GM12878 (cell line): ENCODE measurements around the gene MRTFA. TPM values are rescaled to one million over a fixed set of nuclear protein-coding genes. Genes with fewer than 3 reads are reported as not detected.

ENCODE experiments used
- ATAC-seq: fragments of 200-7000 bp; cut with Tn5 transposase; 3 replicates; pipeline ENCODE4 v1.9.1; 2020; ENCODE audit warnings: mild to moderate bottlenecking, moderate library complexity
- BruUV-seq: library from RNA; stranded (reverse); fragments of 400-500 nt; replicated peaks from 2 replicates; lab custom pipeline; 2021; lab: Mats Ljungman, UMichigan
- CTCF ChIA-PET: fragments of 300-600 bp; sonication (Branson Sonifier 250); formaldehyde crosslinking; extraction: SDS; loops from one replicate; lab custom pipeline; 2021; ENCODE audit warnings: inconsistent platforms; lab: Yijun Ruan, JAX
- POLR2A ChIA-PET: fragments of 350-600 bp; formaldehyde crosslinking; extraction: SDS; loops from one replicate; lab custom pipeline; 2021; ENCODE audit warnings: inconsistent platforms; lab: Charles Lee
- RAD21 ChIA-PET: fragments of 300-600 bp; sonication (Branson Sonifier 250); formaldehyde crosslinking; loops from one replicate; lab custom pipeline; 2023; ENCODE audit warnings: antibody characterized with exemption; ENCODE audit not compliant: unreplicated experiment; lab: Charles Lee
- SMC1A ChIA-PET: fragments of 300-600 bp; sonication (Branson Sonifier 250); formaldehyde crosslinking; loops from one replicate; lab custom pipeline; 2023; ENCODE audit not compliant: unreplicated experiment, uncharacterized antibody; lab: Charles Lee
- DNase-seq: peaks from one replicate; pipeline ENCODE4 v3.0.0-alpha.2; 2011; ENCODE audit warnings: low read depth, low spot score
- FAIRE-seq: peaks from 3 replicates; lab custom pipeline; 2011; peaks lifted over from hg19 to GRCh38; lab: Jason Lieb, UNC
- H2AFZ ChIP-seq: 2 replicates; pipeline ENCODE4 v1.6.0; 2011; ENCODE audit warnings: low read depth, low read length, control low read depth; ENCODE audit not compliant: control insufficient read depth
- H3K27ac ChIP-seq: 2 replicates; pipeline ENCODE4 v1.5.1; 2011; ENCODE audit warnings: control low read depth; ENCODE audit not compliant: control insufficient read depth, insufficient read depth
- H3K27me3 ChIP-seq, 2 experiments: replicated peaks in 1 of 2; 2 replicates each; pipeline versions ENCODE4 v1.6.0 to v1.6.1; 2011; ENCODE audit warnings: low read length in 1 of 2; ENCODE audit not compliant: control insufficient read depth in 2 of 2, insufficient read depth in 2 of 2
- H3K36me3 ChIP-seq, 2 experiments: 2 replicates each; pipeline ENCODE4 v1.5.1; 2011; ENCODE audit warnings: low read length in 1 of 2; ENCODE audit not compliant: control insufficient read depth in 2 of 2, insufficient read depth in 2 of 2
- H3K4me1 ChIP-seq: 2 replicates; pipeline ENCODE4 v1.6.1; 2011; ENCODE audit warnings: mild to moderate bottlenecking, low read length, moderate library complexity, mixed read lengths; ENCODE audit not compliant: control insufficient read depth, insufficient read depth
- H3K4me2 ChIP-seq: 2 replicates; pipeline ENCODE4 v1.6.0; 2011; ENCODE audit warnings: control low read depth; ENCODE audit not compliant: control insufficient read depth, insufficient read depth
- H3K4me3 ChIP-seq: fragments of 200-600 bp; sonication (generic); 2 replicates; pipeline ENCODE4 v1.5.1; 2016
- H3K79me2 ChIP-seq: 2 replicates; pipeline ENCODE4 v1.6.0; 2011; ENCODE audit warnings: low read length; ENCODE audit not compliant: control insufficient read depth, insufficient read depth
- H3K9ac ChIP-seq: 2 replicates; pipeline ENCODE4 v1.8.0; 2011; ENCODE audit warnings: low read length, control low read depth, mixed read lengths; ENCODE audit not compliant: control insufficient read depth, insufficient read depth
- H3K9me3 ChIP-seq: replicated peaks from 3 replicates; pipeline ENCODE4 v1.5.1; 2011; ENCODE audit warnings: mild to moderate bottlenecking, low read length; ENCODE audit not compliant: control insufficient read depth, insufficient read depth
- H4K20me1 ChIP-seq: 2 replicates; pipeline ENCODE4 v1.6.0; 2011; ENCODE audit not compliant: control insufficient read depth, insufficient read depth
- CBFB ChIP-seq: IDR thresholded peaks from 2 replicates; pipeline ENCODE4 v1.6.1; 2016; ENCODE audit warnings: antibody characterized with exemption, low read depth
- IKZF1 ChIP-seq: fragments of 450-650 bp; conservative IDR thresholded peaks from 2 replicates; pipeline ENCODE4 v1.6.1; 2017; ENCODE audit warnings: antibody characterized with exemption, mild to moderate bottlenecking
- MEF2B ChIP-seq: fragments of 450-650 bp; IDR thresholded peaks from 2 replicates; pipeline ENCODE4 v1.6.1; 2018; ENCODE audit warnings: mild to moderate bottlenecking, moderate library complexity; ENCODE audit not compliant: partially characterized antibody, poor library complexity, severe bottlenecking
- PBX3 ChIP-seq: IDR thresholded peaks from 2 replicates; pipeline ENCODE4 v1.6.1; 2011; ENCODE audit warnings: mild to moderate bottlenecking, low read depth, low read length, moderate library complexity; ENCODE audit not compliant: insufficient replicate concordance
- RBBP5 ChIP-seq: fragments of 200-600 bp; sonication (generic); conservative IDR thresholded peaks from 2 replicates; pipeline ENCODE4 v1.6.1; 2016
- SP1 ChIP-seq: IDR thresholded peaks from one replicate; pipeline ENCODE4 v1.6.1; 2011; ENCODE audit warnings: low read depth, low read length
- USF1 ChIP-seq: IDR thresholded peaks from 2 replicates; pipeline ENCODE4 v1.6.1; 2011; ENCODE audit warnings: borderline replicate concordance, low read depth, mild to moderate bottlenecking, moderate library complexity, mixed read lengths, low read length; ENCODE audit not compliant: insufficient read depth; ENCODE audit errors: extremely low read length
- ZNF207 ChIP-seq: fragments of 450-650 bp; IDR thresholded peaks from 2 replicates; pipeline ENCODE4 v1.6.1; 2014; ENCODE audit warnings: antibody characterized with exemption, mild to moderate bottlenecking, borderline replicate concordance
- in situ Hi-C: fragments of 300-500 bp; cut with MboI; formaldehyde crosslinking; loops from 9 replicates; pipeline ENCODE4 v1.14.3; 2018; ENCODE audit warnings: mixed read lengths
- intact Hi-C: fragments of 100-400 bp; cut with micrococcal nuclease; formaldehyde crosslinking; loops from one replicate; pipeline ENCODE4 v1.14.2; 2022; ENCODE audit not compliant: unreplicated experiment
- polyA plus RNA-seq, 11 experiments: library from polyadenylated mRNA; depleted of rRNA in 4 of 11; unstranded in 6 of 11; stranded (reverse) in 5 of 11; fragments of >200 nt; fragmentation: Nextera tagmentation in 4 of 11; fragmentation: Illumina TruSeq in 1 of 11; extraction: Ambion mirVana in 4 of 11; extraction: Trizol in 1 of 11; gene quantifications; 1 replicate in 1 of 11; 2 replicates in 10 of 11; pipeline versions ENCODE4 v1.2.1 to v1.2.3, GENCODE V29; 2011 to 2016; ENCODE audit warnings: inconsistent platforms in 2 of 11, missing spikeins in 2 of 11, low read depth in 1 of 11
- total RNA-seq, 4 experiments: library from RNA; depleted of rRNA in 3 of 4; stranded (reverse); fragments of >200 nt in 3 of 4; fragmentation: Illumina TruSeq in 1 of 4; extraction: Trizol in 1 of 4; gene quantifications; 2 replicates each; pipeline versions ENCODE4 v1.2.1 to v1.2.3, GENCODE V29; 2013 to 2021
- TF ChIP-seq, protein P1 (sequence below): fragments of 450-650 bp; IDR thresholded peaks from 2 replicates; pipeline ENCODE4 v1.6.1; 2018; ENCODE audit warnings: mild to moderate bottlenecking, low read depth, moderate library complexity; ENCODE audit not compliant: partially characterized antibody

MRTFA gene
- total and polyA plus RNA-seq, 10 of the 15 experiments (the other 5 are each of a cell fraction or from before 2014, with no cell fraction given) = 2.0 to 63.9 (median 17.9) TPM

GRCh38 chr22:40611606-40612005 is 24.9 kb downstream of the MRTFA start:
- ChIA-PET RAD21 (interaction anchor here (0.6 to 1.4 kb wide), 3 partner anchors 29 to 219 kb away, joined by 3 to 4 read pairs (median 3); no protein-coding TSS in a partner anchor), SMC1A (interaction anchor here (0.9 to 2.3 kb wide), 5 partner anchors 10 to 64 kb away, joined by 3 to 9 read pairs (median 4); no protein-coding TSS in a partner anchor), CTCF (interaction anchor here (0.6 to 2.3 kb wide), 5 partner anchors 11 to 175 kb away, joined by 3 to 10 read pairs (median 3); no protein-coding TSS in a partner anchor), POLR2A (interaction anchor here (0.7 to 1.3 kb wide), 4 partner anchors 8 to 14 kb away, joined by 3 to 4 read pairs (median 4); no protein-coding TSS in a partner anchor)
- intact Hi-C loops = no loop called here
- ATAC-seq (no peak), DNase-seq (no peak), FAIRE-seq (no peak)
- Histone ChIP-seq H3K9ac (no peak overlapping the region), H3K36me3 (no peaks in the 10 kb centered on the region; a peak in 1 of 4 replicates), H3K4me2 (no peak overlapping the region), H2AFZ (no peak overlapping the region), H3K79me2 (peaks cover 35% of the 10 kb centered on the region), H3K4me3 (no peak overlapping the region), H3K27ac (no peak overlapping the region), H4K20me1 (no peaks in the 10 kb centered on the region), H3K4me1 (no peaks in the 10 kb centered on the region), H3K9me3 (no peaks in the 10 kb centered on the region), H3K27me3 (no peaks in the 10 kb centered on the region)
- TF ChIP-seq IKZF1 = no peak
- TF ChIP-seq CBFB = no peak
- no peak for TF ChIP-seq PBX3
- TF ChIP-seq, protein P1, sequence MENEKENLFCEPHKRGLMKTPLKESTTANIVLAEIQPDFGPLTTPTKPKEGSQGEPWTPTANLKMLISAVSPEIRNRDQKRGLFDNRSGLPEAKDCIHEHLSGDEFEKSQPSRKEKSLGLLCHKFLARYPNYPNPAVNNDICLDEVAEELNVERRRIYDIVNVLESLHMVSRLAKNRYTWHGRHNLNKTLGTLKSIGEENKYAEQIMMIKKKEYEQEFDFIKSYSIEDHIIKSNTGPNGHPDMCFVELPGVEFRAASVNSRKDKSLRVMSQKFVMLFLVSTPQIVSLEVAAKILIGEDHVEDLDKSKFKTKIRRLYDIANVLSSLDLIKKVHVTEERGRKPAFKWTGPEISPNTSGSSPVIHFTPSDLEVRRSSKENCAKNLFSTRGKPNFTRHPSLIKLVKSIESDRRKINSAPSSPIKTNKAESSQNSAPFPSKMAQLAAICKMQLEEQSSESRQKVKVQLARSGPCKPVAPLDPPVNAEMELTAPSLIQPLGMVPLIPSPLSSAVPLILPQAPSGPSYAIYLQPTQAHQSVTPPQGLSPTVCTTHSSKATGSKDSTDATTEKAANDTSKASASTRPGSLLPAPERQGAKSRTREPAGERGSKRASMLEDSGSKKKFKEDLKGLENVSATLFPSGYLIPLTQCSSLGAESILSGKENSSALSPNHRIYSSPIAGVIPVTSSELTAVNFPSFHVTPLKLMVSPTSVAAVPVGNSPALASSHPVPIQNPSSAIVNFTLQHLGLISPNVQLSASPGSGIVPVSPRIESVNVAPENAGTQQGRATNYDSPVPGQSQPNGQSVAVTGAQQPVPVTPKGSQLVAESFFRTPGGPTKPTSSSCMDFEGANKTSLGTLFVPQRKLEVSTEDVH = no peak
- TF ChIP-seq USF1 = no peak
- no peak for TF ChIP-seq ZNF207
- TF ChIP-seq MEF2B = no peak
- TF ChIP-seq SP1 = no peak
- no peak for TF ChIP-seq RBBP5
- no TSS peak for BruUV-seq
- in situ Hi-C loops = no loop called here
